HAP-1 (cell line): ENCODE results near the gene SCNN1B.

ENCODE experiments used
- DNase-seq, 2 experiments: peaks; one replicate each; pipeline ENCODE4 v3.0.0-alpha.2; 2016 to 2020; ENCODE audit warnings: low spot score in 2 of 2
- H3K27me3 ChIP-seq: fragments of 250-450 bp; sonication (Bioruptor Pico); 2 replicates; pipeline ENCODE4 v1.5.1; 2020; ENCODE audit warnings: low read depth, mild to moderate bottlenecking, moderate library complexity
- H3K36me3 ChIP-seq: fragments of 250-450 bp; sonication (Bioruptor Pico); replicated peaks from 2 replicates; pipeline ENCODE4 v1.5.1; 2020; ENCODE audit warnings: mild to moderate bottlenecking
- H3K4me1 ChIP-seq: fragments of 250-450 bp; sonication (Bioruptor Pico); 2 replicates; pipeline ENCODE4 v1.5.1; 2020; ENCODE audit warnings: mild to moderate bottlenecking
- H3K4me3 ChIP-seq: fragments of 250-450 bp; sonication (Bioruptor Pico); 2 replicates; pipeline ENCODE4 v1.5.1; 2020; ENCODE audit warnings: mild to moderate bottlenecking, moderate library complexity
- H3K9me3 ChIP-seq: fragments of 250-450 bp; sonication (Bioruptor Pico); 2 replicates; pipeline ENCODE4 v1.5.1; 2020; ENCODE audit warnings: mild to moderate bottlenecking, moderate library complexity
- in situ Hi-C: fragments of 300-500 bp; cut with MboI; formaldehyde crosslinking; loops from 3 replicates; pipeline ENCODE4 v1.14.3; 2020; ENCODE audit warnings: low sequenced_read_pairs, inconsistent platforms, mixed read lengths

SCNN1B gene

DNA sequence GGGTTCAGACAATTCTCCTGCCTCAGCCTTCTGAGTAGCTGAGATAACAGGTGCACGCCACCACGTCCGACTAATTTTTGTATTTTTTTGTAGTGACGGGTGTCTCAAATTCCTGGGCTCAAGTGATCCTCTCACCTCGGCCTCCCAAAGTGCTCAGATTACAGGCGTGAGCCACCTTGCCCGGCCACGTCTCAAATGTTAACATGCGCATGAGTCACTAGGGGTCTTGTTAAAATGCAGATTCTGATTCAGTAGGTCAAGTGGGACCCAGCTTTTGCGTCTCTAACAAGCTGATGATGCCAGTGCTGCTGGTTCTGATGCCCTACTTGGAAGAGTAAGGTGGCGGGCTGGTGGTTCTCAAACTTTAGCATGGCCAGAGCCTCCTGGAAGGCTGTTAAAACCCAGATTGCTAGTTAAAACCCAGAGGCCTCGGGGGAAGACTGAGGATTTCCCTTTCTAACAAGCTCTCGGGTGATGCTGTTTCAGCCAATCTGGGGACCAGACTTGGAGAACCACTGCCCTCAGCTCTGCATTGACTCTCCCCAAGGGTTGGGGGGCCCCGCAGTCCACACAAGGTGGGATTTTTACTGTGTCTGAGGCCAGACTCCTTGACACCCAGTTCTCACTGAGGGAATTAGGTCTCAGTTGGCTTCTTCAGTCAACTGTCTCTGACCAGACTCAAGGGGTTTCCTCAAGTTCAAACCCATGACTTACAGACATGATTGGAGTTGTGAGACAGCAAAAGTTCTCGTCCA lies 17.9 kb downstream of the SCNN1B start:
- H3K9me3 ChIP-seq, result no peaks in the 10 kb centered on the region
- no peaks in the 10 kb centered on the region for H3K36me3 ChIP-seq
- H3K27me3 ChIP-seq, result no peaks in the 10 kb centered on the region
- no peaks in the 10 kb centered on the region for H3K4me1 ChIP-seq
- no peak overlapping the region for H3K4me3 ChIP-seq
- in situ Hi-C loops, result no loop called here
- no peak for DNase-seq

DNA sequence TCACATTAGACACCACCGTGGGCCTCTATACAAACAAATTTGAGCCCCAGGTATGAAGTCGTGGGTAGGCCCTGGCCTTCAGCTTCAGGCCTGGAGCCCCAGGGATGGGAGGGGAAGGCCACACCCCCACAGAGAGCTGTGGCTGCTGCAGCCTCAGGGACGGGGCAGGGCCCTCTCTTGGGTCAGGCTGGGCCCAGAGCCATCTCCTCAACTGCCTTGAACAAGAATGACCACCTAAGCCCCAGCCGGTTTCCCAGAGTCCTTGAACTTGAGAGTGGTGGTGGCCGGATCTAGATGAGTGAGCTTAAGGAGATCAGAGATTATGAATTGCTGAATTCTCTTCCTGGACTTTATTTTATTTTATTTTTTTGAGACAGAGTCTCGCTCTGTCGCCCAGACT lies 18.6 kb downstream of the SCNN1B start:
- H3K27me3 ChIP-seq, result no peaks in the 10 kb centered on the region
- no peaks in the 10 kb centered on the region for H3K4me1 ChIP-seq
- H3K9me3 ChIP-seq, result no peaks in the 10 kb centered on the region
- no peak overlapping the region for H3K4me3 ChIP-seq
- in situ Hi-C loops, result no loop called here
- H3K36me3 ChIP-seq, result no peaks in the 10 kb centered on the region
- DNase-seq, result no peak

GRCh38 chr16:23321206-23321875 lies 19.2 kb downstream of the SCNN1B start:
- H3K36me3 ChIP-seq, result no peaks in the 10 kb centered on the region
- in situ Hi-C loops, result no loop called here
- DNase-seq, result no peak
- no peaks in the 10 kb centered on the region for H3K4me1 ChIP-seq
- no peak overlapping the region for H3K4me3 ChIP-seq
- no peaks in the 10 kb centered on the region for H3K27me3 ChIP-seq
- no peaks in the 10 kb centered on the region for H3K9me3 ChIP-seq

DNA sequence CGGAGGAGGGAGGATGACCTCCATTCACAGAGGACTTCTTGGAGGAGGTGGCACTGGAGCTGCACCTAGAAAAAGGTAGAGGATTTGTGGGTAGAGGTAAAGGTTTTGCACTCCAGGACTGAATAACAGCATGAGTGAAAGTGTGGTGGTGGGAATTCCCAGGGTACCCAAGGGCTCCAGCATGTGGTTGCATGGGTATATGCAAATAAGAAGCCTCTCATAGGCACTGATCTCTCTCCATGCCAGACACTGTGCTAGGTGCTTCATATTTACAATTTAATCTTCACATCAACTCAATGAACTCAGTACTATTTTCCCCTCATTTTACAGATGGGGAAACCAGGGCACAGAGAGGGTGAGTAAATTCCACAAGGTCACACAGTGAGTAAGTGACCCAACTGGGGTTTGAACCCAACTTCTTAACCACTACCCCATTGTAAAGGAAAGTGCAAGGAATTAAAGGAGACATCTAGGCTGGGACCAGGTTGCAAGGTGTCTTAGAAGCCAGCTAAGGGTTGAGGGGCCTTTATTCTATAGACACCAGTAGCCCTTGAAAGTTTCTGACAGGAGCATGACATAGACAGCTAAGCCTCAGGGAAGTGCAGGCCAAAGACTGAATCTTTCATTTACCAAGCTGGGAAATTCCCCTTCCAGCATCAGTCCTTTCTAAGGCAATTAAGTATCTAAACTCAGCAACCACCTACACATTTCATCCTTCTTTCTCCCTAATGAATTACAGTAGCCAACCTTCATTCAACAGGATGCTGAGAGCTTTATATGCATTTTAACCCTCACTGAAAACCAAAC lies 21.3 kb downstream of the SCNN1B start:
- H3K4me1 ChIP-seq, result no peaks in the 10 kb centered on the region
- no peaks in the 10 kb centered on the region for H3K36me3 ChIP-seq
- no peak for DNase-seq
- no peaks in the 10 kb centered on the region for H3K9me3 ChIP-seq
- no peak overlapping the region for H3K4me3 ChIP-seq
- in situ Hi-C loops, result no loop called here
- H3K27me3 ChIP-seq, result no peaks in the 10 kb centered on the region

DNA sequence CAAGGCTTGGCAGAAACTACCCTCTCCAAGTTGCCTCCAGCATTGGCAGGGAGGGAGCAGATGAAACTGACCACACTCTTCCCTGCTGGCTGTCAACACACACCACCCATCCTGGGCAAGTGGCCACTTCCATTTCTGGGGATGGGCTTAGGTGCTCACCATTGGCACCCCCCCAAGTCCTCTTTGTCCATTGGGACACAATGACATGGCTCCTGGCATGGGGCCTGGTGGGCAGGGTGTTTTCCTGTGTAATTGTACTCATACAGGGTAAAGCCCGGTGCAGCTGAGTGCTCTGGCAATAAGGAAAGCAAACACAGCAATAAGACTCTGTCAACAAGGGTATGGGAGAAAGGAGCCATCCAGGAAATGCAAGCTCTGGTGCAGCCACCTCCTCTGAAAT lies 22.6 kb downstream of the SCNN1B start:
- Histone ChIP-seq H3K36me3 (no peaks in the 10 kb centered on the region), H3K27me3 (no peaks in the 10 kb centered on the region), H3K9me3 (no peaks in the 10 kb centered on the region), H3K4me1 (no peaks in the 10 kb centered on the region), H3K4me3 (no peak overlapping the region)
- DNase-seq, result no peak
- in situ Hi-C loops, result no loop called here

GRCh38 chr16:23327836-23328235 lies 25.7 kb downstream of the SCNN1B start:
- Histone ChIP-seq H3K4me3 (no peak overlapping the region), H3K27me3 (no peaks in the 10 kb centered on the region), H3K36me3 (no peaks in the 10 kb centered on the region), H3K4me1 (no peaks in the 10 kb centered on the region), H3K9me3 (no peaks in the 10 kb centered on the region)
- DNase-seq, result no peak
- in situ Hi-C loops, result no loop called here

GRCh38 chr16:23330161-23330560 lies 28.1 kb downstream of the SCNN1B start:
- H3K9me3 ChIP-seq, result no peaks in the 10 kb centered on the region
- in situ Hi-C loops, result no loop called here
- DNase-seq, result no peak
- H3K4me1 ChIP-seq, result no peaks in the 10 kb centered on the region
- H3K27me3 ChIP-seq, result no peaks in the 10 kb centered on the region
- no peak overlapping the region for H3K4me3 ChIP-seq
- H3K36me3 ChIP-seq, result no peaks in the 10 kb centered on the region

DNA sequence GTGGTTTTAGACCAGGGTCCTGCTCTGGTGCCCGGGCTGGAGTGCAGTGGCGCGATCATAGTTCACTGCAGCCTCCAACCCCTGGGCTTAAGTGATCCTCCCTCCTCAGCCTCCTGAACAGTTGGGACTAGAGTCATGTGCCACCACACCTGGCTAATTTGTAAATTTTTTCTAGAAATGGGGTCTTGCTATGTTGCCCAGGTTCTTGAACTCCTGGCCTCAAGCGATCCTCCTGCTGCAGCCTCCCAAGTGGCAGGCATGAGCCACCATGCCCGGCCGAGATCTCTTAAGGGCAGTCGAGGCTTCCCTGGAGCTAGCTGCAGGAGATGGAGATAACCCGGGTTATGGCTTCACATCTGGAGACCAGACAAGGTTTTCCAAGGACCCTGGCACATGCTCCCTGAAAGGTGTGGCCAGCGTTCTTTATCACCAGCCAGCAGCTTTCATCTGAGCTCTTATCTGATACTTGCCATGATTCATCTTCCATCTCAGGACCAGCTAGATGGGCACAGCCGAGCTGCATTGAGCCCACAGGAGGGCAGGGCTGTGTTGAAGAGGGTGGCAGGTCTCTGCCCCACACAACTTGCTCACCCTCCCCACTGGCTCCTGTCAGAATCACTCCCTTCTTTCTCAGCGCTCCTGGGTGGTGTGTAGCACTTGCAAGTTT lies 28.6 kb downstream of the SCNN1B start:
- DNase-seq, result no peak

DNA sequence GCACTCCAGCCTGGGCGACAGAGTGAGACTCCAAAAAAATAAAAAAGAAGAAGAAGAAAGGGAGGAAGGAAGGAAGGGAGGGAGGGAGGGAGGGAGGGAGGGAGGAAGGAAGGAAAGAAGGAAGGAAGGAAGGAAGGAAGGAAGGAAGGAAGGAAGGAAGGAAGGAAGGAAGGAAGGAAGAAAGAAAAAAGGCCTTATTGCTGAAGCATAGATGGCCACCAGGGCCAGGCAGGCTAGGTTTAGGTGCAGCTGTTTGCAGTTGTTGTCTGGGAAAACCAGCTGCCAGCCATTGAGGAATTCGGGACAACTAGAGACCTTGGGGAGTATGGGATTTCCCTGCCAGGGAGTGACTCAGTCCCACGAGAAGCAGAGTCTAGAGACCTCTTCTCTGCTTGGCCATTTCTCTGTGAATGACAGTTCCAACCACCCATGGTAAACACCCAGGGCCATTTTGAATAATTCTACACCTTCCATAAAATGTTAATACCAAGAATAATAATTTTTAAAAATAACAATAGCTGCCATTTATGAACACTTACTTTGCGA lies 31.0 kb downstream of the SCNN1B start:
- no peaks in the 10 kb centered on the region for H3K9me3 ChIP-seq
- in situ Hi-C loops, result no loop called here
- H3K27me3 ChIP-seq, result no peaks in the 10 kb centered on the region
- no peaks in the 10 kb centered on the region for H3K36me3 ChIP-seq
- no peak overlapping the region for H3K4me3 ChIP-seq
- no peak for DNase-seq
- H3K4me1 ChIP-seq, result no peaks in the 10 kb centered on the region

More for the DNA sequence above, 28.6 kb downstream of the SCNN1B start:
- Histone ChIP-seq H3K9me3 (no peaks in the 10 kb centered on the region), H3K4me1 (no peaks in the 10 kb centered on the region), H3K4me3 (no peak overlapping the region), H3K36me3 (no peaks in the 10 kb centered on the region), H3K27me3 (no peaks in the 10 kb centered on the region)
- in situ Hi-C loops, result no loop called here

DNA sequence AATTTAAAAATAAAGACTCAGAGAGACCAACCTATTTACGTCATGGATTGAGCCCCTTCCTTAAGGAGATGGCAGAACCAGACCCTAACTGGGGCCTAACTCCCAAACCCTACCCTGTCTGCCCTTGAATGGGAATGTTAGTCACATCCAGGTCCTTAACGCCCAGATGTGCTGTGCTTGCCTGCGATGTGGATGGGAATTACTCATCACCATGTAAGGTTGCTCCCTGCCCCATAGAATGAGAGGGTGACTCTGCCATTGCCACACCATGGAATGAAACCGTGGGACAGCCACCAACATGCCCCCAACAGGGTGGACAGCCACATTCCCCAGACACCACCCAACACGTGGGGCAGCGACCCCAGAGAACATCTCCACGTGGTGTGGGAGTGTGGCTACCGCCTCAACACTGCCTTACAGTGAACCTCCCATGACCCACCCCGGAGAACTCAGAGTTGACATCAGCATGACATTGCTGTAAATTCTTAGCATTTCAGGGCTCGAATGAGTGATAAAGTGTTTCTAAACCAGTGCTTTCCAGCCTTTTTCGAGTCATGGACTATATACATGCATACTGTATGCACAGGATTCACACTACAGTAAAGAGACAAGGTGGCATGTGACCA lies 31.8 kb downstream of the SCNN1B start:
- H3K36me3 ChIP-seq, result no peaks in the 10 kb centered on the region
- H3K9me3 ChIP-seq, result no peaks in the 10 kb centered on the region
- H3K27me3 ChIP-seq, result no peaks in the 10 kb centered on the region
- in situ Hi-C loops, result no loop called here
- no peaks in the 10 kb centered on the region for H3K4me1 ChIP-seq
- H3K4me3 ChIP-seq, result no peak overlapping the region
- DNase-seq, result no peak

DNA sequence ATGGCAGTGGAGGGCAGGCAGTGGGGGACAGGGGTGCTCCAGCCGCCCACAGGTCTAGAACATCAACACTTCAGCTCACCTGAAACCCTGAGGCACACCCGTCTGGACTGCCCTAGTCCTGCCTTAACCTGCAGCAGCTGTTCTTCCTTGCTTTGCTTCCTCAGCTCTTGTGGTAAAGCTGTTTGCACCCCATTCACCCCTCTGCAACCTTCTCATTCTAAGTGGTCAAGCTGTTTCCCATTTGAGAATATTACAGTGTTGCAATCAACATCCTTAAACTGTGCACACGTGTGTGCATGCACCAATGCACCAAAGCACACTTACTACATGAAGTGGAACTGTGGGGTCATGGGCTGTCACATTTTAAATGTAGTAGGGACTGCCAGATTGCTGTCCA lies 32.4 kb downstream of the SCNN1B start:
- Histone ChIP-seq H3K27me3 (no peaks in the 10 kb centered on the region), H3K9me3 (no peaks in the 10 kb centered on the region), H3K4me3 (no peak overlapping the region), H3K4me1 (no peaks in the 10 kb centered on the region), H3K36me3 (no peaks in the 10 kb centered on the region)
- DNase-seq, result no peak
- in situ Hi-C loops, result no loop called here

DNA sequence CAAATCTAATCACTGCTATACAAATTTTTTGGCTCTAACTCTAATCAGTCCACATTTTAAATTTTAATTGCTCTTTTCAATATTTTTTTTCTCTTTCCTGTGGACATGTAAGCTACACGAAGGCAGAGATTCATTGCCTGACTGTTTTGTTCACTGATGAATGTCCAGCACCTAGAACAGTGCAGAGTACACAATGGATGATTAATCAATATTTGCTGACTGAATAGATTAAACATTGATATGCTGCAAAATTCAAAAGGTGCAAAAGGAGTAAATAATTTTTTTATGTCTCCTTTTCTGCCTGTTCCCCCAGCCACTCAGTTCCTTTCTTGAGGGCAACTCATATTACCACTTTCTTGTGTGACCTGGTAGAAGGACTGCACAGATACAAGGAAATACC lies 32.8 kb downstream of the SCNN1B start:
- Histone ChIP-seq H3K9me3 (no peaks in the 10 kb centered on the region), H3K36me3 (no peaks in the 10 kb centered on the region), H3K4me1 (no peaks in the 10 kb centered on the region), H3K27me3 (no peaks in the 10 kb centered on the region), H3K4me3 (no peak overlapping the region)
- DNase-seq, result no peak
- in situ Hi-C loops, result no loop called here

DNA sequence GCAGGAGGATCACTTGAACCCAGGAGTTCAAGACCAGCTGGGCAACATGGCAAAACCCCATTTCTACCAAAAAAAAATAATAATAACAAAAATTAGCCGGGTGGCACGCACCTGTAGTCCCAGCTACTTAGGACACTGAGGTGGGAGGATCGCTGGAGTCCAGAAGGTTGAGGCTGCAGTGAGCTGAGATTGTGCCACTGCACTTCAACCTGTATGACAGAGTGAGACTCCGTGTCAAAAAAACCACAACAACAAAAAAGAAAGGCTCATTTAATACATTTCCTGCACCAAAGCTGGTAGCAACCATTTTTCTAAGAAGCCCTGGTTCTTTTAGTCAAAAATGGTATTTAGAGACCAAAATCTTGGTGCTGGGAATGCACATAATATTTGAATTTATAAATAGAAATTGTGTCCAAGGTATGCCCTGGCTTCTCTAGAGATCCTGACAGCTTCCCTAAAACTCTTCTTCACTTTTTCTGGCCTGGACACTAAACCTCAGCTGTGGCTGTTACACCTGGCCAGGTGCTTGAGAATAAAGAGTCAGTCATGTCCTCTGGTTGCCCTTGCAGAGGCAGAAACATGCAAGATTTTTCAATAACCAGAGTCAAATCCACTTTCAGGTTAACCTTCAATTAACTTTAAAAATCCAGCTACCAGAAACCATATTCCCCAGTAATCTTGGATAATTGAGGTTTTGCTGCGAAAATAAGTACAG lies 35.9 kb downstream of the SCNN1B start:
- H3K36me3 ChIP-seq, result no peaks in the 10 kb centered on the region
- no peak overlapping the region for H3K4me3 ChIP-seq
- in situ Hi-C loops, result no loop called here
- H3K4me1 ChIP-seq, result no peaks in the 10 kb centered on the region
- DNase-seq, result no peak
- H3K27me3 ChIP-seq, result no peaks in the 10 kb centered on the region
- H3K9me3 ChIP-seq, result no peaks in the 10 kb centered on the region
